Esophagus muscularis mucosa (tissue), 4 donors: Measurements from ENCODE around the gene SYT4.

Experiments used
- CTCF ChIP-seq, 3 experiments: fragments of 200-600 bp in 2 of 3; fragments of 450-650 bp in 1 of 3; sonication (generic) in 2 of 3; IDR thresholded peaks; one replicate each; pipeline ENCODE4 v1.5.1; 2017 to 2019; ENCODE audit warnings: antibody characterized with exemption in 3 of 3, mild to moderate bottlenecking in 2 of 3, moderate library complexity in 1 of 3
- EP300 ChIP-seq: sonication (generic); formaldehyde crosslinking; IDR thresholded peaks from one replicate; pipeline ENCODE4 v1.6.1; 2017; ENCODE audit warnings: antibody characterized with exemption
- POLR2AphosphoS5 ChIP-seq, 2 donors: sonication (generic); formaldehyde crosslinking; IDR thresholded peaks; one replicate each; pipeline ENCODE4 v1.6.1; 2017; ENCODE audit warnings: antibody characterized with exemption in 2 of 2

- TF ChIP-seq CTCF (IDR thresholded peaks at IDR 0.05) (no peak), EP300 (no peak), POLR2AphosphoS5 (IDR thresholded peaks at IDR 0.05) (no peak)
Observed at GRCh38 chr18:43278355-43278754, 1.1 kb upstream of the SYT4 start.
